K562 (cell line): ENCODE results near the gene ABCF2. TPM values are rescaled to one million over a fixed set of nuclear protein-coding genes. Genes with fewer than 3 reads are reported as not detected.
A peak's percentile ranks its signal among the peaks of the same experiment; 100 is the strongest.

Experiments used
- BCL6 ChIP-seq: fragments of 250-450 bp; sonication (Bioruptor Pico); IDR thresholded peaks from 2 replicates; pipeline ENCODE4 v1.4.0; 2020
- CTBP1 ChIP-seq: fragments of 450-650 bp; IDR thresholded peaks from 2 replicates; pipeline ENCODE4 v1.6.1; 2016; ENCODE audit warnings: borderline replicate concordance
- ETV5 ChIP-seq: sonication (generic); formaldehyde crosslinking; IDR thresholded peaks from 2 replicates; pipeline ENCODE4 v1.4.0; 2020; ENCODE audit warnings: low read depth, mild to moderate bottlenecking, missing genetic modification reagents
- FOXA3 ChIP-seq, 2 experiments: fragments of 450-650 bp in 1 of 2; sonication (generic) in 1 of 2; formaldehyde crosslinking; IDR thresholded peaks in 1 of 2; conservative IDR thresholded peaks in 1 of 2; 2 replicates each; pipeline versions ENCODE4 v1.4.0 to v1.8.0; 2020 to 2022; ENCODE audit warnings: mild to moderate bottlenecking in 2 of 2, missing genetic modification reagents in 1 of 2
- FOXP1 ChIP-seq: sonication (generic); formaldehyde crosslinking; IDR thresholded peaks from 2 replicates; pipeline ENCODE4 v1.8.0; 2022; ENCODE audit warnings: mild to moderate bottlenecking, missing genetic modification reagents
- HDAC2 ChIP-seq: fragments of 450-650 bp; IDR thresholded peaks from 2 replicates; pipeline ENCODE4 v1.6.1; 2016; ENCODE audit warnings: mild to moderate bottlenecking
- KAT2B ChIP-seq: IDR thresholded peaks from one replicate; pipeline ENCODE4 v1.6.1; 2012; ENCODE audit warnings: low read depth, mild to moderate bottlenecking, control low read depth, inconsistent platforms, low read length, moderate library complexity
- KHSRP ChIP-seq: fragments of 450-650 bp; IDR thresholded peaks from 2 replicates; pipeline ENCODE4 v1.6.1; 2017
- MAFF ChIP-seq: IDR thresholded peaks from 2 replicates; pipeline ENCODE4 v1.6.1; 2012; ENCODE audit warnings: low read length, improper control_type of control experiment
- MXI1 ChIP-seq: IDR thresholded peaks from 2 replicates; pipeline ENCODE4 v1.6.1; 2011; ENCODE audit warnings: low read depth, mild to moderate bottlenecking, improper control_type of control experiment, low read length
- POLR2AphosphoS2 ChIP-seq: IDR thresholded peaks from 2 replicates; pipeline ENCODE4 v1.6.1; 2012; ENCODE audit warnings: low read length, improper control_type of control experiment
- POLR3G ChIP-seq: IDR thresholded peaks from 2 replicates; pipeline ENCODE4 v1.6.1; 2011; ENCODE audit not compliant: insufficient read length, insufficient replicate concordance; ENCODE audit errors: extremely low read depth
- RCOR1 ChIP-seq, 2 experiments: IDR thresholded peaks; 2 replicates each; pipeline ENCODE4 v1.6.1; 2012; ENCODE audit warnings: low read depth in 2 of 2, low read length in 2 of 2, borderline replicate concordance in 1 of 2, improper control_type of control experiment in 1 of 2
- RNF2 ChIP-seq: sonication (generic); IDR thresholded peaks from 2 replicates; pipeline ENCODE4 v1.6.1; 2016
- SFPQ ChIP-seq: fragments of 200-400 bp; formaldehyde crosslinking; IDR thresholded peaks from 2 replicates; pipeline ENCODE4 v1.6.1; 2017; ENCODE audit warnings: mild to moderate bottlenecking, low read depth, low read length, moderate library complexity
- SLC30A9 ChIP-seq: fragments of 250-450 bp; sonication (Bioruptor Pico); IDR thresholded peaks from 2 replicates; pipeline ENCODE4 v1.8.0; 2022; ENCODE audit warnings: mild to moderate bottlenecking, moderate library complexity
- SMARCA5 ChIP-seq: fragments of 450-650 bp; IDR thresholded peaks from 2 replicates; pipeline ENCODE4 v1.6.1; 2016
- STAG1 ChIP-seq: sonication (generic); formaldehyde crosslinking; IDR thresholded peaks from 2 replicates; pipeline ENCODE4 v1.5.0; 2020; ENCODE audit warnings: missing genetic modification reagents, borderline replicate concordance
- TRIM25 ChIP-seq: fragments of 450-650 bp; IDR thresholded peaks from 2 replicates; pipeline ENCODE4 v1.7.0; 2016; ENCODE audit warnings: borderline replicate concordance
- XRCC4 ChIP-seq: IDR thresholded peaks from one replicate; pipeline ENCODE4 v1.6.1; 2011; ENCODE audit not compliant: insufficient read depth, insufficient read length; ENCODE audit errors: extremely low read depth
- ZBTB26 ChIP-seq: fragments of 450-650 bp; formaldehyde crosslinking; IDR thresholded peaks from 2 replicates; pipeline ENCODE4 v1.4.0; 2022; ENCODE audit warnings: missing genetic modification characterization
- ZNF311 ChIP-seq: fragments of 250-450 bp; sonication (Bioruptor Pico); IDR thresholded peaks from 2 replicates; pipeline ENCODE4 v1.4.0; 2020; ENCODE audit warnings: mild to moderate bottlenecking, moderate library complexity
- ZNF431 ChIP-seq: sonication (generic); formaldehyde crosslinking; IDR thresholded peaks from 2 replicates; pipeline ENCODE4 v1.8.0; 2022; ENCODE audit warnings: mild to moderate bottlenecking, missing genetic modification reagents
- polyA plus RNA-seq, 8 experiments: library from polyadenylated mRNA; depleted of rRNA in 4 of 8; stranded (reverse) in 5 of 8; unstranded in 3 of 8; fragments of >200 nt; fragmentation: Nextera tagmentation in 2 of 8; fragmentation: Illumina TruSeq in 1 of 8; extraction: Ambion mirVana in 2 of 8; extraction: Trizol in 1 of 8; gene quantifications; 2 replicates each; pipeline versions ENCODE4 v1.2.1 to v1.2.3, GENCODE V29; 2011 to 2014; ENCODE audit warnings: inconsistent platforms in 1 of 8, missing spikeins in 1 of 8
- total RNA-seq, 7 experiments: library from RNA; depleted of rRNA in 6 of 7; stranded (reverse); fragments of >200 nt in 6 of 7; fragmentation: Illumina TruSeq in 2 of 7; extraction: Trizol in 2 of 7; gene quantifications; 2 replicates each; pipeline versions ENCODE4 v1.2.1 to v1.2.3, GENCODE V29; 2011 to 2021; ENCODE audit warnings: low replicate concordance in 1 of 7

Gene ABCF2
- total and polyA plus RNA-seq, 9 of the 15 experiments (the other 6 are each of a cell fraction or from before 2014, with no cell fraction given): 62.1 to 224 (median 113) TPM

GRCh38 chr7:151228024-151228866 lies 1.2 kb upstream of the ABCF2 start (continued):
- no peak for TF ChIP-seq SFPQ
- peak; percentile 35; the same call in 1 of the 2 replicates for TF ChIP-seq MAFF
- no peak for TF ChIP-seq SLC30A9 (CRISPR knock-in tag)
- no peak for TF ChIP-seq RNF2
- TF ChIP-seq RCOR1 (IDR thresholded peaks at IDR 0.05; ENCODE audit: borderline replicate concordance in 1 of 2, low read depth in 2 of 2, low read length in 2 of 2): peak in 1 of 2 experiments; percentile 64; a peak in 1 of 4 replicates
- no peak for TF ChIP-seq POLR3G
- no peak for TF ChIP-seq MXI1
- peak; percentile 71; the same call in 1 of the 2 replicates for TF ChIP-seq CTBP1
- no peak for TF ChIP-seq POLR2AphosphoS2
- peak; percentile 91 to 98 for TF ChIP-seq FOXA3 (CRISPR knock-in tag; conservative IDR thresholded peaks at IDR 0.05 in 1 of 2, IDR thresholded peaks at IDR 0.05 in 1 of 2)
- no peak for TF ChIP-seq BCL6 (CRISPR knock-in tag)
- no peak for TF ChIP-seq STAG1
- no peak for TF ChIP-seq TRIM25
- TF ChIP-seq ZNF311 (CRISPR knock-in tag): no peak
- TF ChIP-seq KAT2B: no peak
- no peak for TF ChIP-seq ZBTB26 (CRISPR knock-in tag)
- TF ChIP-seq FOXP1 (CRISPR knock-in tag): no peak
- no peak for TF ChIP-seq XRCC4
- TF ChIP-seq ZNF431 (CRISPR knock-in tag): no peak
- no peak for TF ChIP-seq ETV5 (CRISPR knock-in tag)
- TF ChIP-seq HDAC2: 0 out of 2 replicates have a peak, but pooled peaks have one; percentile 35
- no peak for TF ChIP-seq KHSRP
- TF ChIP-seq SMARCA5: peak; percentile 70
